Pons (tissue), 1 donor: ENCODE data around the gene SFTA2.
"Not testable (repeated sequence)": the region's sequence is repeated elsewhere in the genome, so short reads cannot be mapped to it uniquely, and the experiment has no call there.

ENCODE experiments used
- DNase-seq: peaks from one replicate; pipeline ENCODE4 v3.0.0-alpha.2; 2016; ENCODE audit warnings: low spot score

The SFTA2 gene

GRCh38 chr6:30942338-30943060 is 10.5 kb upstream of the SFTA2 start:
- no peak for DNase-seq

- DNase-seq: no peak
These were observed 8.5 kb upstream of the SFTA2 start, which contains the start of gene MUCL3 for GRCh38 chr6:30940361-30940986. MUCL3 (plus strand) TSS chr6:30940973; CDS start chr6:30941000, 27 bp downstream.

DNA sequence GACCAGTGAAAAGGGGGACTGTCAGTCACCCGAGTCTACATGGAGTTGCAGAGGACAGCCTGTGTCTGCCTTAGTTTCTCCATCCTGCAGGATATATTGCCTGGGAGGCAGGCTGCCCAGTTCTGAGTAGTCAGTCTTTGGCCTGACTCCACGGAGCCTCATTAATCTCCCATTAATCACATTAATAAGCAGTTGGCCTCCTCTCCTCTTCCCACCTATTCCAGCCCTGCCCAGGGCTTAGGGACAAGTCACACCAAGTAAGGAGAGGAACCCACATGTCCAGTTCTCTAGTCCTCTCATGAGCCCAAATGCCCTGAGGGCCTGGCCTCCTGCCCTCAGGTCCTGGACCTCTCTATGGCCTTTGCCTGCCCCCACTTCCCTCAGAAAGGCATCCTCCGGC is 7.5 kb upstream of the SFTA2 start:
- DNase-seq: no peak

DNA sequence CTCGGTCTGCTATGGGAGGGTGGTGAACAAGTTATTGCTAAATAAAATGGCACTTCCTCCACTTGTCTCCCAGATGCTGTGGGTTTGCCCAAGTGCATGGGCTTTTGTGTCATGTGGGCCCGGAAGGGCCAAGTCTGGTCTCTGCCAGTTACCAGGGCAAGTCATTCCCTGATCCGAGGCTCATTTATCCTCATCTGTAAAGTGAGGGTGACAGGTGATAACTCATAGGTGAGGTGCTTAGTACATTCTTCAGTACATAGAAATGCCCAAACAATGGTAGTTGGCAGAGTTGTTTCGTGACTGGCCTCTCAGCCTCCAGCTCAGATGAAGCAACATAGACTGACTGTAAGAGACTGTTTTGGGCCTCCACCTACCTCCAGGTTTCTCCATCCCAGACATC is 6.8 kb upstream of the SFTA2 start:
- DNase-seq: no peak

GRCh38 chr6:30937265-30937664 is 5.3 kb upstream of the SFTA2 start:
- no peak for DNase-seq

DNA sequence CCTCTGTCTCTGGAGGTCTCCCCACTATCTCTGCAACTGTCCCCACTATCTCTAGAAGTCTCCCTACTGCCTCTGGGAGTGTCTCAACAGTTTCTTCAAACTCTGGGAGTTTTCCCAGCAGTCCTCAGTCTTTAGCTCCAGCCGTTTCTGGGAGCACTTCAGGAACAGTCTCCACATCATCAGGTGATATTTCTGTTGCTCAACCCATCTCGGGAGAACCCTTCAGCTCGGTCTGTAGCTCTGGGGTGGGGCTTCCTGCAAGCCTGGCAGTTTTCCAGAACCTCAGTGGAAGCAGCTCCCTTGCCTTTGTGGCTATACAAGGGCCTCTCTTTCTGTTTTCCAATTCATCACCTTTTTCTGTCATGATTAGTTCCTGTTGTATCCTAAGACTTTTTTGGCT is 3.0 kb upstream of the SFTA2 start:
- DNase-seq: no peak

DNA sequence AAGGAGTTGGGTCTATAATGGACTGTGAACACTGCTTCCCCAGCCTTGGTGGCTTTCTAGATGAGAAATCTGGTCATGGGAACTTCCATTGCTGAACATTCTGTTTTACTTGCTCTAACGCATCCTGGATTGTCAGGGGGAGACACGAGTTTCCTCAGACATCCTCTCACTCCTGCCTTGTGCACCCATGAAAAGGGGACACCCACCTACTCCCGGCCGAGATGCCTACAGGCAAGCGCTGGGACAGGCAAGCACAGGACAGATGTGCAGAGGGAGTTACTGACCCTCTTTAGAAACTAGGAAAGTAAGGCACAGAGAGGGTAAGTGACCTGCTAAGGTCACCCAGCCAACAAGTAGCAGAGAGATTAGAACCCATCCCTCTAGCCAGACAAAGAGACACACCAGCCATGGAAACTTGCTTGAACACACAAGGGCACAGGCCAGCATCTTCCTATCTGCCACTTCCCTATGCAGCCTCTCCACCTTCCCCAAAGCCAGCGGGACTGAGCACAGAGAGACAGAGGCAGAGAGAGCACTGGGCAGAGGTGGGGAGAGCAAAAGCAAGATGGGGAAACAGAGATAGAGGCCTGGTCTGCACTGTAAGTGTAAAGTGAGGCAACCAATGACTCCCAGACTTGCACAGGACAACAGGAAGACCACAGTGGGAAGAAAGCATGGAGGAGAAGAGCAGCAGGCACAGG is 845 bp upstream of the SFTA2 start:
- no peak for DNase-seq

GRCh38 chr6:30931272-30931671 is 698 bp downstream of the SFTA2 start:
- no peak for DNase-seq

GRCh38 chr6:30930506-30930905 is 1.5 kb downstream of the SFTA2 start:
- no peak for DNase-seq

DNA sequence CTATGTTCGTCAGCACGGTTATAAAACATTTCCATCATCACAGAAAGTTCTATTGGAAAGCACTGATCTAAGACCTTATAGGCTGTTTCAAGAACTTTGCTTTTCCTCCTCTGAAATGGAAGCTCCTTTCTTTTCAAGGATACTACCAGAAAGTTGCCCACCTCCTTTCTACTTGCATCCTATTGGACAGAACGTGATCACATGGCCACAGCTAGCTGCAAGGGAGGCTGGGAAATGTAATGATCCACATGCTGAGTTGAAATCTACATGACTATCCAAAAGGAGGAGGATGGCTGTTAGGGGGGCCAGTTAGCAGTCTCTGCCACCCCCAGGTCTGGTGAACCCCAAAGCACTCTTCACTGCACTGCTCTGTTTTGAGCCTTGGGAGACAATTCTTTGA is 3.3 kb downstream of the SFTA2 start:
- no peak for DNase-seq

DNA sequence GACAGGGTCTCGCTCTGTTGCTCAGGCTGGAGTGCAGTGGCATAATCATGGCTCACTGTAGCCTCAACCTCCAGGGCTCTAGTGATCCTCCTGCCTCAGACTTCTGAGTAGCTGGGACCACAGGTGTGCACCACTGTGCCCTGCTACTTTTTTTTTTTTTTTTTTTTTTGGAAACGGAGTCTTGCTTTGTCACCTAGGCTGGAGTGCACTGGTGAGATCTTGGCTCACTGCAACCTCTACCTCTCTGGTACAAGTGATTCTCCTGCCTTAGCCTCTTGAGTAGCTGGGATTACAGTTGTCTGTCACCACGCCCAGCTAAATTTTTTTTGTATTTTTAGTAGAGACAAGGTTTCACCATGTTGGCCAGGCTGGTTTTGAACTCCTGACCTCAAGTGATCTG is 4.9 kb downstream of the SFTA2 start:
- DNase-seq: not testable (repeated sequence)

DNA sequence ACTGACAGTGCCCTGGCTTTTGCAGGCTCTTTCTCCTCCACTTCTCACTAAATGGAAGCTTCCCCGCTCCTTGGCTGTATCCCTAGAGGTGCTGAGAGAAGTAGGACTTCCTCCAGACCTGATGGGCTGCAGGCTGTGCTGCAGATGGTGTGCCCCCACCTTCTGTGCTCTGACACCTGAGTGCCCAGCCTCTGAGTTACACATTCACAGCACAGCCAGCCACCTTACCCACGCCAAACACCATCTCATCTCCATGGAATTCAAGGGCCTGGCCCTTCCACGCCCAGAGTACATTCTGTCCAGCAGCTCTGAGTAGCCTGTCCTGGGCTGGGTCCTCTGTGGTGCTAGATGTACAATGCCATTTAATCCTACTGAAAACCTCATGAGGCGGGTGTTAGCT is 5.3 kb downstream of the SFTA2 start:
- no peak for DNase-seq

DNA sequence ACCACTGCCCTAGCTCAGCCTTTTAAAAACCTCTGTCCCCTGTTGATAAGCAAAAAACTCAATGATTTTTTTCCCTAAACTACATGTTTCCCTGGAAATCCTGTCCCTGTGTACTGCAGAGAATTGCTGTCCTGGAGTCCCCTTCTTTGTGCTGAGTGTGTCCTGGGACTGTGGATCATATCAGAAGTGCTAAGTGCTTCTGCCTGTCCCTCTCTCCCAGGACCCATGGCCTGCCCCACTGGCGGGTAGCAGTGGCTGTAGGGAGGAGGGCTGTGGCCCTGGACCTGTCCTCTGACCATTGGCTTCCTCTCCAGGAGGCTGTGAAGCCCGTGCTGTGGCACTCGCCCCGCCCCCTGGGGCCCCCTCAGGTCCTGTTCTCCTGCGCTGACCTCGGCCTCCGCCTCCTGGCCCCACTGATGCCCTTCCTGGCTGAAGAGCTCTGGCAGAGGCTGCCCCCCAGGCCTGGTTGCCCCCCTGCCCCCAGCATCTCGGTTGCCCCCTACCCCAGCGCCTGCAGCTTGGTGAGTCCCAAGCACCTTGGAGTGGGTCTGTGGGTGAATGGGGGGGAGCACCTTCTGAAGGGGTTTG is 7.8 kb downstream of the SFTA2 start:
- DNase-seq: not testable (repeated sequence)

GRCh38 chr6:30922447-30922852 is 9.5 kb downstream of the SFTA2 start:
- no peak for DNase-seq

- DNase-seq: no peak
These were observed 13.3 kb downstream of the SFTA2 start for GRCh38 chr6:30918670-30919069.

DNA sequence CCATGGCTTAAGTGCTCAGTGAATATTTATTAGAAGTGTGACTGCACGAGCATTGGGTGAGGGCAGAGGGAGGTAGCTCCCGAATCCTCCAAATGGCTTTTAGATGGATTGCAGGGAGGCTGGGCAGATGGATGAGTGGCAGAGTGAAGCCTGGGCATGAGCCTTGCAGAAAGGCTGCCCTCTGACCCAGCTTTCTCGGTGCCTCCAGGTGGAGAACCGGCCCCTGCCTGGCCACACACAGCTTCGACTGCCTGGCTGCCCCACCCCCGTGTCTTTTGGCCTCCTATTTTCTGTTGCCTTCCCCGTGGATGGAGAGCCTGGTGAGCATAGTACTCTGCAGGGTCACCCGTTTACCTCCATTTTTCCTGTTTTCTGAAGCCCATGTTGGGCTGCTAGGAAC is 14.5 kb downstream of the SFTA2 start:
- DNase-seq: no peak

DNA sequence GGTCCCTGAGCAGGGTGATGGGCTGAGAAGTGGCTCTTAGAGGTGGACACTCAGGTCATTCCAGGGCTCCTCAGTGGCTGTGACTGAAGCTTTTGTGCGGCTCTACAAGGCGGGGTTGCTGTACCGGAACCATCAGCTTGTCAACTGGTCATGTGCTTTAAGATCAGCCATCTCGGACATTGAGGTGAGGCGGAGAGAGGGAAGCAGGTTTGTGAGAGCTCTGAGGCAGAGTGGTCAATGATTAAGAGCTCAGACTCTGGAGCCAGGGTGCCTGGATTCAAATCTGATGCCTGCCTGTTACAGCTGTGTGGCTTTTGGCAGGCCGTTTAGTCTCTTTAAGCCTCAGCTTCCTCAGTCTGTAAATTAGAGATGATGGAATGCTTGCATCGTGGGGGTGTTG is 14.9 kb downstream of the SFTA2 start:
- no peak for DNase-seq

- DNase-seq: peak; percentile 95
These were observed 16.4 kb downstream of the SFTA2 start for GRCh38 chr6:30915591-30915946.

GRCh38 chr6:30914854-30915590 is 16.9 kb downstream of the SFTA2 start:
- DNase-seq: peak; percentile 24

DNA sequence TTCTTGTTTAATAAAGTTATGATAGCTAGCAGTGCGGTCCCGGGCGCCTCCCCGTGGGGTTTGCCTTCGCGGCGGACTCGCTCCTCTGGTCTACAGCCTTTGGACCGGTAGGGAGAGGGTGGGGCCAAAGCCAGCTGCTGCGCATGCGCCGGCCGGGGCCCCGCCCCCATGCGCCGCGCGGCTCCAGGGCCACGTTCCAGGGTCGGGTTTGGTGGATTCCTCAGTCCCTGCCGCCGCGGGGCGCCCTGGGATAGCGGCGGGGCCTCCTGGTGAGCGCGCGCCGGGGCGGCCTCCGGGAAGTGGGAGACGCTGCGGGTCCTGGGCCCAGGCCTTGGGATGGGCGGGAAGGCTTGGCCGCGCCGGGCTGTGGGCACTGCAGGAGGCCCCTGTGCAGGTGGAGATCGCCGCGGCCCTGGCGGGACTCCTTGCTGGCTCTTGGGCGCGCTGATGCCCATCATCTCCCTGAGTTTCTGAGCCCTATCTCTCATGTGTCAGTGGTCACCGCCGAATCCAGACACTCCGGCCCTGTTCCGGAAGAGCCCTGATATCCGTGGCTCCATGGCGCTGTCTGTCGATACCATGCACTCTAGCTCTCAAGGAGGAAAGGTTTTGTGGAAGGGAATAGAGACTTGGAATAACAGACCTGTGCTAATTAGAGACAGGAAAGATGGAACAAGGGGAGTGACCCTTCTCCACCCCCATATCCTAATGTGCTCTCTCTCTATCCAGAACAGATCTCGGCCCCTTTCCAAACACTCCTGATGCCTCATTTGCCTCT is 17.7 kb downstream of the SFTA2 start, which contains the start of gene VARS2:
VARS2 (plus strand) TSS at position 163 of the 778 bp plus-strand sequence; CDS start at position 762, 599 bp downstream.
- peak; percentile 95 for DNase-seq

DNA sequence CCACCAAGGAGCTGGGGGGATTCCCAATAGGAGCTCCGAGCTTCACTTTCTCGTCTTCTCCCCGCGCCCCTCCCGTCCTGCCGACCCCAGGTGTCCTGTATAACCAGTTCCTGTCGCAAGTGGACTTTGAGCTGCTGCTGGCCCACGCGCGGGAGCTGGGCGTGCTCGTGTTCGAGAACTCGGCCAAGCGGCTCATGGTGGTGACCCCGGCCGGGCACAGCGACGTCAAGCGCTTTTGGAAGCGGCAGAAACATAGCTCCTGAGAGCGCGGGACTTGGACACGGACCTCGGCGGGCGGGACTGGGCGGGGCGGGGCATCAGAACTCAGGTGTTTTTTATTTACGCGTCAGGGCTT is 18.3 kb downstream of the SFTA2 start:
- peak; percentile 28 for DNase-seq
